NCI-H510A treated with DMSO at 0.1 percent for 48 hours (cell line): ENCODE results near the gene PSMA6.
"Not testable (repeated sequence)": the region's sequence is repeated elsewhere in the genome, so short reads cannot be mapped to it uniquely, and the experiment has no call there.

Experiments used
- DNase-seq: peaks from one replicate; lab custom pipeline; 2025; lab: John Stamatoyannopoulos, UW

Gene PSMA6

GRCh38 chr14:35343702-35344101, 51.5 kb downstream of the PSMA6 start:
- DNase-seq, result no peak

- no peak for DNase-seq
These were observed 52.1 kb downstream of the PSMA6 start for GRCh38 chr14:35344107-35344807.

GRCh38 chr14:35346738-35347322, 54.6 kb downstream of the PSMA6 start:
- no peak for DNase-seq

GRCh38 chr14:35347323-35348043, 55.3 kb downstream of the PSMA6 start:
- DNase-seq, result peak; percentile 65

GRCh38 chr14:35348044-35348380, 55.8 kb downstream of the PSMA6 start:
- DNase-seq, result not testable (repeated sequence)

- DNase-seq, result no peak
These were observed 57.5 kb downstream of the PSMA6 start for GRCh38 chr14:35349496-35350365.

- no peak for DNase-seq
These were observed 59.3 kb downstream of the PSMA6 start for GRCh38 chr14:35351497-35351896.

GRCh38 chr14:35351897-35352273, 59.7 kb downstream of the PSMA6 start:
- DNase-seq, result no peak

- no peak for DNase-seq
These were observed 60.4 kb downstream of the PSMA6 start for GRCh38 chr14:35352274-35353233.

GRCh38 chr14:35353409-35354172, 61.4 kb downstream of the PSMA6 start:
- peak; percentile 37 for DNase-seq

- DNase-seq, result not testable (repeated sequence)
These were observed 63.1 kb downstream of the PSMA6 start for GRCh38 chr14:35355235-35355634.

- no peak for DNase-seq
These were observed 64.0 kb downstream of the PSMA6 start for GRCh38 chr14:35355981-35356841.

GRCh38 chr14:35359655-35360054, 67.5 kb downstream of the PSMA6 start:
- not testable (repeated sequence) for DNase-seq

GRCh38 chr14:35361141-35361480, 68.9 kb downstream of the PSMA6 start:
- no peak for DNase-seq

- DNase-seq, result no peak
These were observed 70.3 kb downstream of the PSMA6 start for GRCh38 chr14:35362450-35362849.

GRCh38 chr14:35362911-35363374, 70.8 kb downstream of the PSMA6 start:
- no peak for DNase-seq

- DNase-seq, result no peak
These were observed 73.2 kb downstream of the PSMA6 start for GRCh38 chr14:35365130-35366055.

- DNase-seq, result no peak
These were observed 73.9 kb downstream of the PSMA6 start for GRCh38 chr14:35366056-35366451.
